ENCODE data around the gene METAP2. TPM values are rescaled to one million over a fixed set of nuclear protein-coding genes. Genes with fewer than 3 reads are reported as not detected.

Gene METAP2
- polyA plus RNA-seq, 1 of the 3 experiments (the other 2 are of a cell fraction): 35.8 TPM

DNA sequence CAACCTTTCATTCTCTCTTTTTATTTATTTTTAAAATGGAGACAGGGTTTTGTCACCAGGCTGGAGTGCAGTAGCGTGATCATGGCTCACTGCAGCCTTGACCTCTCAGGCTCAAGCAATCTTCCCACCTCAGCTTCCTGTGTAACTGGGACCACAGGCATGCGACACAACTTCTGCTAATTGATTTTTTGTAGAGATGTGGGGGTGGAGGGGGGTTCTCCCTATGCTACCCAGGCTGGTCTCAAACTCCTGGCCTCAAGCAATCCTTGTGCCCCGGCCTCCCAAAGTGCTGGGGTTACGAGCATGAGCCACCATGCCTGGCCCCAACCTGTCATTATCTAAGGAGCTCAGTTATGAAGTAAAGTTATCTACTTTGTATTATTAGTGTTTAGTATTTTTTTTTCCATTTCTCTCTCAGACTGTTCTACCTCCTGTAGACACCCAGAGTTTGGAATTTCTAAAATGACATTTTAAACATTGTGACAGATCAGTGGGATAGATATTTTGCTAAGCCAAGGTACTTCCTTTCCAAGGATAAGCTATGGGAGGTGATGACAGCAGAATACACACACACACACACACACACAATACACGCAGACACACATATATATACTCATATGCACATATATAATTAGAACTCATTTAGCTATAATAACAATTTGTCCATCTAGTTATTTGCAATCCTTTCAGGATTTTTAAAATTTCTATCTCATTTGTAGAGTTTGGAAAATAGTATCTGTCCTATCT is 79.4 kb downstream of the METAP2 start:
- POLR2A ChIA-PET: no interaction called here
- CTCF ChIA-PET: interaction anchor here (2.8 kb wide), 1 partner anchor 22 kb away, joined by 10 read pairs; no protein-coding TSS in a partner anchor

DNA sequence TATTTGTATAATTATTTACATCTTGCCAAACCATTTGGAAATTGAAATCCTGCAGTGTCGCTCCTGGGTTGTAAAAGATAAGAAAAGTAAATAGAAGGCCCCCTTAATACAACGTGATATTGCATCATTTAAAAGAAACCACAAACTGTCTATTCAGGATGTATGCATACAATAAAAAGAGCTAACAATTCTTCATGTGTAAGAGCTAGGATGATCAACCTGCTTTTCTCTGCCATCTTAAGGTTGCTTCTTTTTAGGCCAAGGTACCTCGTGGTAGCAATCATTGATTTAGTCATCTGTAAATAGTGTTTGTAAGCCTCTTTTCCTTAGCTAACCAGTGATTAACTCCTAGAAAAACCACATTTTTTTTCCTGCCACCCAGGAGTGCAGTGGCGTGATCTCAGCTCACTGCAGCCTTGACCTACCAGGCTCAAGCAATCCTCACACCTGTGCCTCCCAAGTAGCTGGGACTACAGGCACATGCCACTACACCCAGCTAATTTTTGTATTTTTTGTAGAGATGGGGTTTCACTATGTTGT is 80.7 kb downstream of the METAP2 start:
- no peaks in the 10 kb centered on the region for H3F3A ChIP-seq (replicated peaks; ENCODE audit: insufficient read depth)
- TF ChIP-seq, protein P1, sequence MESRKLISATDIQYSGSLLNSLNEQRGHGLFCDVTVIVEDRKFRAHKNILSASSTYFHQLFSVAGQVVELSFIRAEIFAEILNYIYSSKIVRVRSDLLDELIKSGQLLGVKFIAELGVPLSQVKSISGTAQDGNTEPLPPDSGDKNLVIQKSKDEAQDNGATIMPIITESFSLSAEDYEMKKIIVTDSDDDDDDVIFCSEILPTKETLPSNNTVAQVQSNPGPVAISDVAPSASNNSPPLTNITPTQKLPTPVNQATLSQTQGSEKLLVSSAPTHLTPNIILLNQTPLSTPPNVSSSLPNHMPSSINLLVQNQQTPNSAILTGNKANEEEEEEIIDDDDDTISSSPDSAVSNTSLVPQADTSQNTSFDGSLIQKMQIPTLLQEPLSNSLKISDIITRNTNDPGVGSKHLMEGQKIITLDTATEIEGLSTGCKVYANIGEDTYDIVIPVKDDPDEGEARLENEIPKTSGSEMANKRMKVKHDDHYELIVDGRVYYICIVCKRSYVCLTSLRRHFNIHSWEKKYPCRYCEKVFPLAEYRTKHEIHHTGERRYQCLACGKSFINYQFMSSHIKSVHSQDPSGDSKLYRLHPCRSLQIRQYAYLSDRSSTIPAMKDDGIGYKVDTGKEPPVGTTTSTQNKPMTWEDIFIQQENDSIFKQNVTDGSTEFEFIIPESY (IDR thresholded peaks at IDR 0.05; ENCODE audit: borderline replicate concordance, low read depth): no peak
- TF ChIP-seq, protein P2, sequence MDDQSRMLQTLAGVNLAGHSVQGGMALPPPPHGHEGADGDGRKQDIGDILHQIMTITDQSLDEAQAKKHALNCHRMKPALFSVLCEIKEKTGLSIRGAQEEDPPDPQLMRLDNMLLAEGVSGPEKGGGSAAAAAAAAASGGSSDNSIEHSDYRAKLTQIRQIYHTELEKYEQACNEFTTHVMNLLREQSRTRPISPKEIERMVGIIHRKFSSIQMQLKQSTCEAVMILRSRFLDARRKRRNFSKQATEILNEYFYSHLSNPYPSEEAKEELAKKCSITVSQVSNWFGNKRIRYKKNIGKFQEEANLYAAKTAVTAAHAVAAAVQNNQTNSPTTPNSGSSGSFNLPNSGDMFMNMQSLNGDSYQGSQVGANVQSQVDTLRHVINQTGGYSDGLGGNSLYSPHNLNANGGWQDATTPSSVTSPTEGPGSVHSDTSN (IDR thresholded peaks at IDR 0.05): no peak
- TF ChIP-seq NRF1 (IDR thresholded peaks at IDR 0.05; ENCODE audit: low read depth, low read length) (no peak), GABPA (IDR thresholded peaks at IDR 0.05; ENCODE audit: low read depth) (no peak), SMC3 (IDR thresholded peaks at IDR 0.05; ENCODE audit: low read depth, low read length) (no peak), MXI1 (IDR thresholded peaks at IDR 0.05; ENCODE audit: low read depth, low read length) (no peak), FOXJ3 (CRISPR knock-in tag; IDR thresholded peaks at IDR 0.05) (no peak), EZH2phosphoT487 (IDR thresholded peaks at IDR 0.05; ENCODE audit: borderline replicate concordance, low read depth) (no peak), ELF1 (IDR thresholded peaks at IDR 0.05) (no peak), RAD21 (IDR thresholded peaks at IDR 0.05; ENCODE audit: low read length) (no peak), YY1 (IDR thresholded peaks at IDR 0.05; ENCODE audit: low read depth) (no peak)
- TF ChIP-seq, protein P3, sequence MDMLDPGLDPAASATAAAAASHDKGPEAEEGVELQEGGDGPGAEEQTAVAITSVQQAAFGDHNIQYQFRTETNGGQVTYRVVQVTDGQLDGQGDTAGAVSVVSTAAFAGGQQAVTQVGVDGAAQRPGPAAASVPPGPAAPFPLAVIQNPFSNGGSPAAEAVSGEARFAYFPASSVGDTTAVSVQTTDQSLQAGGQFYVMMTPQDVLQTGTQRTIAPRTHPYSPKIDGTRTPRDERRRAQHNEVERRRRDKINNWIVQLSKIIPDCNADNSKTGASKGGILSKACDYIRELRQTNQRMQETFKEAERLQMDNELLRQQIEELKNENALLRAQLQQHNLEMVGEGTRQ (IDR thresholded peaks at IDR 0.05; ENCODE audit: borderline replicate concordance, low read depth, low read length): no peak

More for the DNA sequence above, 79.4 kb downstream of the METAP2 start:
- H3K9ac ChIP-seq: no peak overlapping the region
- TF ChIP-seq FOXM1 (IDR thresholded peaks at IDR 0.05; ENCODE audit: low read depth) (no peak), TAF1 (IDR thresholded peaks at IDR 0.05; ENCODE audit: borderline replicate concordance, low read depth, low read length) (no peak), SMC3 (IDR thresholded peaks at IDR 0.05; ENCODE audit: low read depth, low read length) (no peak), NFIC (IDR thresholded peaks at IDR 0.05; ENCODE audit: borderline replicate concordance) (no peak), RAD21 (IDR thresholded peaks at IDR 0.05; ENCODE audit: low read length) (no peak), EZH2phosphoT487 (IDR thresholded peaks at IDR 0.05; ENCODE audit: borderline replicate concordance, low read depth) (no peak), EP300 (IDR thresholded peaks at IDR 0.05; ENCODE audit: borderline replicate concordance in 1 of 2, low read depth in 1 of 2, low read length in 1 of 2) (no peak), GABPA (IDR thresholded peaks at IDR 0.05; ENCODE audit: low read depth) (no peak)
- TF ChIP-seq, protein P3 (IDR thresholded peaks at IDR 0.05; ENCODE audit: borderline replicate concordance, low read depth, low read length): no peak
- TF ChIP-seq, protein P4, sequence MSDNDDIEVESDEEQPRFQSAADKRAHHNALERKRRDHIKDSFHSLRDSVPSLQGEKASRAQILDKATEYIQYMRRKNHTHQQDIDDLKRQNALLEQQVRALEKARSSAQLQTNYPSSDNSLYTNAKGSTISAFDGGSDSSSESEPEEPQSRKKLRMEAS (IDR thresholded peaks at IDR 0.05; ENCODE audit: low read depth): no peak
- TF ChIP-seq, protein P1 (IDR thresholded peaks at IDR 0.05; ENCODE audit: borderline replicate concordance, low read depth): no peak
- H3F3A ChIP-seq (replicated peaks; ENCODE audit: insufficient read depth): no peaks in the 10 kb centered on the region
- no peak overlapping the region for H2AFZ ChIP-seq (ENCODE audit: low read depth)
- WGBS (ENCODE audit: low lambda C conversion rate): 71% methylated on average over 5 of the region's 5 CpGs
- H3K27ac ChIP-seq (ENCODE audit: low read depth in 2 of 2, low read length in 1 of 2): no peak overlapping the region
- no peaks in the 10 kb centered on the region for H3K79me2 ChIP-seq (ENCODE audit: insufficient read depth)
- no peaks in the 10 kb centered on the region for H3K9me2 ChIP-seq
- no peak overlapping the region for H3K4me3 ChIP-seq (ENCODE audit: low read depth in 2 of 2, low read length in 1 of 2)
- DNase-seq: no peak
- H3K27me3 ChIP-seq (ENCODE audit: insufficient read depth): 0 out of 2 replicates have a peak, but pooled peaks cover 5% of the 10 kb centered on the region
- no peak overlapping the region for H3K4me2 ChIP-seq
- no peaks in the 10 kb centered on the region for H4K20me1 ChIP-seq (ENCODE audit: insufficient read depth)
- no peaks in the 10 kb centered on the region for H3K36me3 ChIP-seq (replicated peaks in 1 of 2; ENCODE audit: control insufficient read depth in 1 of 2, insufficient read depth in 2 of 2, low read length in 1 of 2)
- no peaks in the 10 kb centered on the region for H3K9me3 ChIP-seq
- no peaks in the 10 kb centered on the region; a peak in 1 of 4 replicates for H3K4me1 ChIP-seq (ENCODE audit: control insufficient read depth in 1 of 2, insufficient read depth in 2 of 2, low read depth in 1 of 2, low read length in 1 of 2)

More for the DNA sequence above, 80.7 kb downstream of the METAP2 start:
- no peak overlapping the region for H3K9ac ChIP-seq
- 30% methylated on average over 4 of the region's 4 CpGs for WGBS (ENCODE audit: low lambda C conversion rate)
- no peak overlapping the region for H3K27ac ChIP-seq (ENCODE audit: low read depth in 2 of 2, low read length in 1 of 2)
- ChIA-PET POLR2A (no interaction called here), CTCF (no interaction called here)
- H3K4me1 ChIP-seq (ENCODE audit: control insufficient read depth in 1 of 2, insufficient read depth in 2 of 2, low read depth in 1 of 2, low read length in 1 of 2): no peaks in the 10 kb centered on the region
- no peak overlapping the region for H2AFZ ChIP-seq (ENCODE audit: low read depth)
- no peaks in the 10 kb centered on the region for H3K36me3 ChIP-seq (replicated peaks in 1 of 2; ENCODE audit: control insufficient read depth in 1 of 2, insufficient read depth in 2 of 2, low read length in 1 of 2)
- H3K4me2 ChIP-seq: no peak overlapping the region
- no peaks in the 10 kb centered on the region for H4K20me1 ChIP-seq (ENCODE audit: insufficient read depth)
- no peaks in the 10 kb centered on the region for H3K9me3 ChIP-seq
- 0 out of 2 replicates have a peak, but pooled peaks cover 5% of the 10 kb centered on the region for H3K27me3 ChIP-seq (ENCODE audit: insufficient read depth)
- H3K4me3 ChIP-seq (ENCODE audit: low read depth in 2 of 2, low read length in 1 of 2): no peak overlapping the region
- no peaks in the 10 kb centered on the region for H3K9me2 ChIP-seq
- DNase-seq: no peak
- H3K79me2 ChIP-seq (ENCODE audit: insufficient read depth): no peaks in the 10 kb centered on the region

Measured in SK-N-SH (cell line).